ENCODE results near the gene SLC9A5.

The SLC9A5 gene

GRCh38 chr16:67317853-67318252 lies 69.1 kb downstream of the SLC9A5 start:
- TF ChIP-seq NFIC (IDR thresholded peaks at IDR 0.05) (no peak), USF1 (IDR thresholded peaks at IDR 0.05) (no peak)
